ENCODE results near the gene FLT4. TPM values are rescaled to one million over a fixed set of nuclear protein-coding genes. Genes with fewer than 3 reads are reported as not detected.

FLT4 gene
- total and polyA plus RNA-seq, 2 of the 13 experiments (the other 11 are each of a cell fraction or from before 2014, with no cell fraction given): not detected

GRCh38 chr5:180590543-180591310, 58.7 kb downstream of the FLT4 start:
- H2AFZ ChIP-seq (ENCODE audit: low read length): no peak overlapping the region
- no peak overlapping the region for H3K9ac ChIP-seq (ENCODE audit: insufficient read depth, low read depth, low read length)
- H3K27me3 ChIP-seq (ENCODE audit: control insufficient read depth in 1 of 2, insufficient read depth in 2 of 2, low read length in 2 of 2): peaks cover 24 to 63% of the 10 kb centered on the region in 2 experiments
- TF ChIP-seq SNRNP70 (IDR thresholded peaks at IDR 0.05; ENCODE audit: low read depth, low read length): no peak
- no peak for TF ChIP-seq ZNF414 (CRISPR knock-in tag; IDR thresholded peaks at IDR 0.05)
- TF ChIP-seq PPARG (CRISPR knock-in tag; conservative IDR thresholded peaks at IDR 0.05): 0 out of 2 replicates have a peak, but pooled peaks have one; percentile 11
- no peak for TF ChIP-seq POLR2G (IDR thresholded peaks at IDR 0.05; ENCODE audit: low read depth, low read length)
- peak; percentile 40; the same call in 1 of the 2 replicates for TF ChIP-seq CTCF (CRISPR knock-in tag; IDR thresholded peaks at IDR 0.05)
- no peak for TF ChIP-seq U2AF1 (optimal IDR thresholded peaks at IDR 0.05; ENCODE audit: low read depth, low read length)
- TF ChIP-seq ZNF18 (CRISPR knock-in tag; IDR thresholded peaks at IDR 0.05; ENCODE audit: insufficient replicate concordance): no peak
- no peak for TF ChIP-seq ZNF3 (CRISPR knock-in tag; IDR thresholded peaks at IDR 0.05)
- no peak for TF ChIP-seq NR2F1 (CRISPR knock-in tag; IDR thresholded peaks at IDR 0.05)
- TF ChIP-seq SAFB2 (CRISPR knock-in tag; IDR thresholded peaks at IDR 0.05; ENCODE audit: borderline replicate concordance, low read depth): no peak
- no peak for TF ChIP-seq FOXJ3 (CRISPR knock-in tag; IDR thresholded peaks at IDR 0.05; ENCODE audit: borderline replicate concordance)
- peak; percentile 5; the same call in 1 of the 2 replicates for TF ChIP-seq MYC (CRISPR knock-in tag; IDR thresholded peaks at IDR 0.05; ENCODE audit: borderline replicate concordance)
- no peak for TF ChIP-seq ZNF580 (CRISPR knock-in tag; IDR thresholded peaks at IDR 0.05; ENCODE audit: borderline replicate concordance, low read depth)
- 0 out of 2 replicates have a peak, but pooled peaks have one; percentile 23 for TF ChIP-seq HNF4A (CRISPR knock-in tag; IDR thresholded peaks at IDR 0.05)
- TF ChIP-seq NCOR1 (IDR thresholded peaks at IDR 0.05; ENCODE audit: borderline replicate concordance, low read length): no peak
- no peak for TF ChIP-seq KLF16 (CRISPR knock-in tag; IDR thresholded peaks at IDR 0.05)
- 0 out of 2 replicates have a peak, but pooled peaks have one; percentile 10 for TF ChIP-seq ZFX (CRISPR knock-in tag; IDR thresholded peaks at IDR 0.05; ENCODE audit: low read depth)
- ChIA-PET POLR2A (no interaction called here), CTCF (ENCODE audit: low intra/inter-chr PET ratio, low total read pairs) (no interaction called here)
- intact Hi-C loops (cut with micrococcal nuclease; ENCODE audit: unreplicated experiment): no loop called here
- no peak for DNase-seq (ENCODE audit: low spot score)
- H4K20me1 ChIP-seq (ENCODE audit: insufficient read depth, low read length): no peaks in the 10 kb centered on the region
- no peaks in the 10 kb centered on the region for H3K79me2 ChIP-seq (ENCODE audit: insufficient read depth, low read length)
- H3K4me1 ChIP-seq (ENCODE audit: insufficient read depth, low read length): peaks cover 18% of the 10 kb centered on the region; the same call in 1 of the 2 replicates
- H3K4me3 ChIP-seq (replicated peaks in 1 of 3; ENCODE audit: insufficient read depth in 1 of 3, low read depth in 2 of 3, low read length in 3 of 3): peak overlapping the region; percentile 28 to 66 (median 40); a peak in 5 of 6 replicates
- BruUV-seq (replicated peaks): no TSS peak
- peak; percentile 60 for ATAC-seq
- H3K27ac ChIP-seq (ENCODE audit: extremely low read length, insufficient read depth, low read length): no peak overlapping the region
- H3K9me3 ChIP-seq (ENCODE audit: low read length): no peaks in the 10 kb centered on the region
- FAIRE-seq: no peak
- peak overlapping the region; percentile 63 for H3K4me2 ChIP-seq (ENCODE audit: low read depth, low read length)
- H3K36me3 ChIP-seq (replicated peaks in 1 of 2; ENCODE audit: control insufficient read depth in 1 of 2, insufficient read depth in 2 of 2, low read length in 2 of 2): no peaks in the 10 kb centered on the region
- in situ Hi-C loops (cut with HindIII; ENCODE audit: extremely low pct_ligation_motif_present, low pct_unique_long_range_greater_than_20kb): no loop called here
- 0% methylated on average over 2 of the region's 63 CpGs for WGBS (ENCODE audit: low lambda C conversion rate)
